SKM-1 (cell line): ENCODE data around the gene IL1RN.

Source experiments
- DNase-seq: peaks from one replicate; lab custom pipeline; 2025; ENCODE audit not compliant: unreplicated experiment; lab: John Stamatoyannopoulos, UW

The IL1RN gene

DNA sequence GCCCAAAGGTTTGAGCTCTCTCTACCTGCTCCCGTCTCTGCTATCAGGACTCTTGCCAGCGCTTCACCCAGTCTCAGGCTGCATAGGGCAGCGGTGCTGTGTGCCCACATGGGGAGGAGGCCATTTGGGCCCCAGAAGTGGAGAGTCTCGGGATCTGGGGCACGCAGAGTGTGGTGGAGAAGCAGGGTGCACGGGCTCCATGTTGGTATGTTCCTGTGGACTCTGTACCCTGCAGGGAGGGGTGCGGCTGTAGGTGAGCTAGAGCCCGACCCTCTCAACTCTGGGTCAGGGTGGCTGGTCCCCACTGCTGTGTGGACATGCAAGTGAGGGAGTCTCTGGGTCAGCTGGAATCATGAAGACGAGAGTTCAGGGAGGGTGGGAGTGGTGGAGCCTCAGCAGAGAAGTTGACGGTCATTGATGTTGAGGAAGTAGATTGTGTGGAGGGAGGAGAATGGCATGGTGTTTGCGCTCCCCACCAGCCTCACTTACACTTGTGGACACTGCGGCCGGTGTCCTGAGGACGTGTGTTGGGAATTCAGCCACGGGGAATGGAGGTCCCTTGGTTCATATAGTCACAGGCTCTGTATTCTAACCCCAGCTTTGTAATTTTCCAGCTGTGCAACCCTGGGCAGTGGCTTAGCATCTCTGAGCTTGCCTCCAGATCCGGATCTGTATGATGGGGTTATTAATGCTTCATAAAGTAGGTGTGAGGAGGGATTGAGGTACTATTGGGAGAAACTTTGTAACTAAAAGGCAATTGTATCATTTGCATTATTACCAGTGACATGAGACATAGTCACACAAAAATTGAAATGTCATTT lies 45.5 kb downstream of the IL1RN start:
- DNase-seq: no peak

DNA sequence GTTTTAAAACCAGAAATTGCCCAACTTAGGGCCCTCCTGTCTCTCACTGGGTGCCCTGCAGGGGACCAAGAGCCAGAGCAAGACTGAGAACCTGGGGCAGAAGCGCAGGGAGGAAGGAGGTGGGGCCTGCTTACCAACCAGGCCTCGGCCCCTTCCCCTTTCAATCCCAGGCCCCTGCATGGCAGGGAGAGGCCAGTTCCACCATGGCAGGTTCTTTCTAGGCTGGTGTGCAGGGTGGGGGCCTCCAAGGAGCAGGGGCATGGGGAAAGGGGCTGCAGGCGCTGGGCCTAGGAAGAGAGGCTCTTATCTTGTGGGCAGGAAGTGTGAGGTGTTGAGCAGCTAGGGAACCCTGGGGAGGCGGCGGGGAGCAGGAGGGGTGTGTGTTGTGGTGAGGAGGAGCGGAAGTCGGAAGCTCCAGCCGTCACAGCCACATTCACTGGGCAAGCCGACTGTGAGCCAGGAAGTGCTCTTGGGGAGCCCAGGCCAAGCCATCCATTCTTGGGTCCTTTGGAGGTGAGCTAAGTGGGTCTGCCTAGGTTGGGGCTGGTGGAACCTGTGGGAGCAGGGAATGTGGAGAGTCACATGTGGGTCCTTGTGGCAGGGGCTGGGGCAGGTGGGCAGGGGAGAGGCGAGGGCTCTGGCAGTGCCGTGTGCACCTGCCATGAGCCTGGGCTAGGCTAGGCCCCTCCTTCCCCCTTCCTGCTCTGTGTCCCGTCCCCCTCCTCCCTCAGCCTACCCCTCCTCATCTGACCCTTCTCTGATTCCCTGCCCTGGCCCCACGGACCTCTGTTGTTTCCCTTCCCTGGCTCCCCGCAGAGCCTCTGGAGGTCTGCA lies 46.4 kb downstream of the IL1RN start, which contains the start of gene PSD4:
Gene PSD4, plus strand, starts transcription at position 430 of the 834 bp plus-strand sequence. CDS start 8,486 bp downstream, outside the sequence.
- peak; percentile 85 for DNase-seq

DNA sequence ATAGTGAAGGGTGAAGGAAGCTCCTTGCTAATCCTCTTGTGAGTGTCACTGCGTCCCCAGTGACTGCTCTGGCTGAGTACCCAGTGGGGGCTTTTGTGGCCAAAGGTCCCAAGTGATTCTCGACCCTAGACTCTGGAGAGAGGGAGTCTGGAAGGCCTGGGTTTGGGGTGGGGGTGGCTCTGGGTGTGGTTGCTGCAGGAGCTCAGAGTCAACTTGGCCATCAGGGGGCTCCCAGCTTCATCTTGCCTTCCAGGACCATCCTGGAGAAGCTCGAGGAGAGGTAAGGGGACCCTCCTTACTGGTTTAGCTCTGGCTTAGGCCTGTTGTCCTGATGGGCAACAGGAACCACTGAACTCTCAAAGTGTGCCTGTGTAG lies 47.0 kb downstream of the IL1RN start:
- DNase-seq: no peak

DNA sequence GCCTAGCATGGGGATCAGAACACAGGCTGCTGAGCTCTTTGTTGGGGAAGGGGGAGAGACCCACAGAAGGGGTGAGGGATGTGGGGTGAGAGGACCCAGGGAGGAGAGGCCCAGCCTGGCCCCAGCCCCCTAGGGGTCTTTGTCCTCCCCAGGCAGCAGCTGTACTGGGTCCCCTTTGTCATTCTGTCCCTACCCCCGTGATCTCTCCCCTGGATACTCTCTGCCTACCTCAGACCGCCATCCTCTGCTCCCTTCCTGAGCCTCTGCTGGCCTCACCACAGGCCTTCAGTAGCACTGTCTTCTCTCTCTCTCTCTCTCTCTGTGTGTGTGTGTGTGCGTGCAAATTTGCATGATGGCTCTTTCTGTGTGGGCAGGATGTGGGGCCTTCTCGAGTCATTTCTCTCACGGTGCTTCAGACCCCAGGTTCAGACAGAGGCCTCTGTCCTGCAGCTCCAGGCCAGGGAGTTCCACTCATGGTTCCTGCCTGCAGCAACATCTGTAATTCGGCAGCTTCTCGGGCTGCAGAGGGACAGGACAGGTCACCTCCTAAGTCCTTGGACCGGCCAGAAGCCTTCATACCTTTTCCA lies 47.7 kb downstream of the IL1RN start:
- DNase-seq: no peak

DNA sequence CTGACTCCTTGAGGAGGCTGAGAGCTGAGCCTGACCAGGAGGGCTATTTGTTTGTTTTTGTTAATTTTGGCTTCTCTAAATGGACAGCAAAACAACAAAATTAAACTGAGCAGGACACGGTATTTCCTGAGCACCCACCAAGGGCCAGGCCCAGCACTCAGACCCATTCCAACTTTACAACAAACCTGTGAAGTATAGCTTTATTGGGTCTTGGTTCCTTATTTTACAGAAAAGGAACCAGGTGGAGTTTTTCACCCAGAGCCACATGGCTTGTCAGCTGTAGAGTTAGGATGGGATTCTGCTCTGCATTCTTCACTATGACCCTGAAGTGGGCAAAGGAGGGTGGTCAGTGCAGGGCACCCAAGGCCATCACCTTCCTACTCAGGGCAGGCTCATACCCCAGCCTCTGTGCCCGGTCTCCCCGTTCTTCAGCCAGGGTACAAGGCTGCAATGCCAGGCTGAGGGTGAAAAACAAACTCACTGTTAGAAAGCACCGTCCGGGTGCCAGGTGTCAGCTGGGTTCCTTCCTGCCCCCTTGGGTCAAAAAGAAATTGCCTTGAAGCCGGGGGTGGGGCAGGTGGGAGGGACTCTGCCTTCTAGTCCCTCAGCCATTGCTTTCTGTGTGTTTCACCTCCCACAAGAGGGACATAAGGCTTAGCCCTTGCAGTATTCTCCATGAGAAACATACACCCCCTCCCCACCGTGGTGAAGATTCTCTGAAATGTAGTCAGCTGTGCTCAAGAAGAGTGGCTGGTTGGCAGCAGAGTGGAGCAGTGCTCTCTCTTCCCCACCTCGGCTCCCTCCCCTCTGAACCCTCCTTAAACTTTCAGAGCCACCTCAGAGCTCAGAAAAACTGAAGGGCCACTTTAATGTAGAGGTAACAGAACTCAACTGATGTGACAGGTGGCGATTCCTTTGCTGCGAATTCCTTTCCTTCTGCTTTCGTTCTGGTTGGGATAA lies 48.6 kb downstream of the IL1RN start:
- no peak for DNase-seq

DNA sequence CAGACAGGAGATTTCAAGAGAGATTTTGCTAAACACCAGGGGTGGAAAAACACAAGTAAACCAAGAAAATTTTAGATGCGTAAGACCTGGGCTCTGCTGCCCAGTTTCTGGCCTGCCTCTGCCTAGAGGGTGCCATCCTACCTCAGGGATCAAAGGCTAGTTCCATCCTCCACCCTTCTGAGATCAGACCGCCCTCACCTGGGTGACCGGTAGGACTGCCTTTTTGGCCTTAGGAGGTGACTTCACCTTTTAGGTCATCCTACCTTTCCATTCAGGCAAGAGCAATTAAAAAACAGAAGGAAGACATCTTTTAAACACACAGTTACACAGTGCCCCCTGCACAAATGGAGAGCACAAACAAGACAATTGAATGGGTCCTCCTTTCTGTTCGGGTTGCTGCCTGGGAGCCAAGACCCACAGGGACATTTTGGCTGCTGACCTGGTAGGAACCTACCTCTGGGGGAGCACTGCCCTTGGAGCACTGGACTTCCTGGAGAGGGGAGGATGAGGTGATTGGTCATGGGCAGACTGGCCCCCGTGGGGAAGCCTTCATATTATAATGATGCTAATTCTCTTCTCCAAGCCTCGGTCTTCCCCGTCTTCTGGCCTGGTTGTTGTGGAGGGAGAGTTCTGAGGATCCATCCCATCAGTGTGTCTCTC lies 49.4 kb downstream of the IL1RN start:
- DNase-seq: no peak

DNA sequence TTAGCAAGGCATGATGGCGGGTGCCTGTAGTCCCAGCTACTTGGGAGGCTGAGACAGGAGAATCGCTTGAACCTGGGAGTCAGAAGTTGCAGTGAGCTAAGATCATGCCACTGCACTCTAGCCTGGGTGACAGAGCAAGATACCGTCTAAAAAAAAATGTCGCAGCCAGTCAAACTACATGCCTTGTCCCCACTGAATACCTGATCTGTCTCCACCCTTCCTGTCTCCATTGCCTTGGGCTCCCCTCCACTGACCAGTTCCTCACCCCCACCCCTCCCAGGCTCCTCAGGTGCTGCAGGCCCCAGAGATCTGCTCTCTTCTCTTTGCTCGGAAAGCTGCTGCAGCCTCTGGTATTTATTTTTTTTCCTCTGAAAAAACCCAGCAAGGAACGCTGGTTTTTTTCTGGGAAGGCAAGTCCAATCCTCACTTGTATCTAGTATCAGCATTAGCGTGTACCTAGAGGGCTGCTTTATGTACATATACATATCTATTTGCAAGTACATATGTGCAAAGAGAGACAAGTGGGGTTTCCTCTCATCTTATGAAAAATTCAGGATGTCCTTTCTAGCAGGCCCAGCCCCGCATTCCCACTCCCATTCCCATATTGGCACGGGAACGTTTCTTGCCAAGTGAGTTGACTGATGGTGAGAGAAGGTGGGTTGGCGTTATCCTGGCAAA lies 50.8 kb downstream of the IL1RN start:
- no peak for DNase-seq

DNA sequence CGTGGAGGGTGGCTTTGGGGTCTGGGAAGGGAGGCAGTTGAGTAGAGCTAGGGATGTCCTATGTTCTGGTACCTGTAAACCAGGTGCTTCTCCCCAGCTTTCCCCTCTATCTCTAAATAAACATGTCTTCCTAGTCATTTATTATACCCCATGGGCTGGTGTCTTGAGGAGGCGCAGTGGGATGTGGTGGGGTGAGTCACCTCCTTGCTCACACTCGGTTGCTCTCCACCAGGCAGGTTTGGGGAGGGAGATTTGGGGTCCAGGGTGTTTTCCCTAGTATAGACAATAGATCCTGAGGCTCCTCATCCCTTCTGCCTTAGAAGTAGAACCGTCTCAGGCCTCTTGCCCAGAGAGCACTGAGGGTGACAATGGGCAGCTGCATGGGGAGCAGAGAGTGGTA lies 51.5 kb downstream of the IL1RN start:
- DNase-seq: no peak

DNA sequence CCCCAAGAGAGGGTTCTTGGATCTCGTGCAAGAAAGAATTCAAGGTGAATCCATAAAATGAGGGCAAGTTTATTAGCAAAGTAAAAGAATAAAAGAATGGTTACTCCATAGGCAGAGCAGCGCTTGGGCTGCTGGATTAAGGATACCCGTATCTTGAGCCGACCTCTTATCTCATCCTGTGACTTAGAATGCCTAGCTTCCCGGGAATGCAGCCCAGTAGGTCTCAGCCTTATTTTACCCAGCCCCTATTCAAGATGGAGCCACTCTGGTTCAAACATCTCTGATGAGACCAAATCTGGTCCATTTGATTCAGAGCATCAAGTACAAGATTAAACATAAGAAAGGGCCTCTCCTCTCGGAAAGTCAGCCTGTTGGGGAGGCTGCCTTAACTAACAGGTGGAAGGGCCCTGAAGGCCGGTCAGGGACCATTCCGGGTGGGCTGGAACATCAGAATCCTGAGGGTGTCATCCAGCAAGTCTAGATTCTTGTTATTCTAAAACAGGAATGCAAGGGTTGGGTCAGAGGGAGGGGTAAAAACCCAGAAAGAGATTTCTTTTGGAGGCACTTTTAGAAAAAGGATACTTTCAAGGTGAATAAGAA lies 52.1 kb downstream of the IL1RN start:
- DNase-seq: no peak

DNA sequence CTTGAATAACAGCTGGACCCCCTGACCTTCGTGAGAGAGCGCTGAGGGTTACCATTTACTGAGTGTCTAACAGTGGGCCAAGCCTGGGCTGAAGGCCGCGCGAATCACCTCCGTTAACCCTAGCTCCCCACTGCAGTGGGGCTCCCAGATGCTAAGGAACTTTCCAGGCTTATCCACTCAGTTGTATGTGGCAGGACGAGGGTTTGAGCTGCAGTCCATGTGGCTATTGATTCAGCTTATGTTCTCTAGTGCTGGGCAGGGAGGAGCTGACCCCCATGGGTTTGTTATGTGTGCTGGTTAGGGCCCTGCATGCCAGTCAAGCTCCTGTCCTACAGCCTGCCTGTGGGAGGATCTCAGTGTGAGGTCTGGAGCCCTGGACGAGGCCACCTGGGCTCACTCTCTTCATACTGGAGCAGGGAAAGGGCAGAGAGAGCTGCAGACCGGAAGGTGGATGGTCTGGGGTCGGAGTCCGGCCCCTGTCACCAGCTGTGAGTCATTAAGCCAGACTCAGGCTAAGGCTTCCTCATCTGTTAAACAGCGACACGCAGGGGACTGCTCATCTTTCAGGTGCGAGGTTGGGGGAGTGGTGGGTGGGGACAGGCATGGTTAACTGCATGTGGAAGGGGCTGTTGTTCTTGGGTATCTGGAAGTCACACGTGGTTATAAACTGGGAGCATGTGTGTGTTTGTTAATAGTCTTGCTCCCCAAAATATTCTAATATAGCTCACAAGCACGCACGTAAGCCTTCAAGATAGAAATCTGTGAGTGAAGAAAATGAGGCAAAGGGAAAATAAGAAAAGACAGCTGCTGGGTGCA lies 52.9 kb downstream of the IL1RN start:
- DNase-seq: no peak

DNA sequence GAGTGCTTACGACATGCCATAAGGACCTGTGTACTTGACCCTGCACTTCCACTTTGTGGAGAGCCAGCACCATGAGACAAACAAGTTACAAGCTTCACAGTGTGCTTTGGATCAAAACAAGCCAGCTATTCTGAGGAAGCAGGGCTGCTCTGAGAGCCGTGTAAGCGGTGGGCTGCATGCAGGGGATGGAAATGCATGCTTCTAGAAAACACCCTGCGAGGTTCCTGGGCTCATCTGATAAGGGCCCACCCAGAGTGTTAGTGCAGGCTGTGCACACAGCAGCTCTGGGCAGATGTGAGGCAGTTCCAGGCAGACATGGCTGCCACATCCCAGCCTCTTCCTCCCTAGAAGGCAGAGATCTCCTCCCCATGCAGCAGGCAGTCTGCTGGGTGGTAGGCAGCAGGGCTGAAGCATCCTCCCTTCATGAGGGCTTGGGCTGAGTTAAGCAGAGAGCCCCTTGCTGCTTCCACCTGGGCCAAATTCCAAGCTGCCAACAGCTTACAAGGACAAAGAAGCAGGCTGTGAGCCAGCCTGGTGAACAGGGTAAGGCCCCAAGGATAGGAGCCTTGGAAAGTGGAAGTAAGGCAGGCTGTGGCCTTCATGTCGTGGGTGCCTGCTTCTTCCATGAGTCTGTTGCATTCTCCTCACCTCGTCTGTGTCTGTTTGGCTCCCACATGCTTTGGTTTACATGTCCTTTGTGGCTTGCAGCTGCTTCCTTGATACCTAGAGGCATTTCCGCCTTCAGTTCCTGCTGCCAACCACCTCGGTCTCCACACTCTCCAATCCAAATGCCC lies 54.1 kb downstream of the IL1RN start:
- no peak for DNase-seq

DNA sequence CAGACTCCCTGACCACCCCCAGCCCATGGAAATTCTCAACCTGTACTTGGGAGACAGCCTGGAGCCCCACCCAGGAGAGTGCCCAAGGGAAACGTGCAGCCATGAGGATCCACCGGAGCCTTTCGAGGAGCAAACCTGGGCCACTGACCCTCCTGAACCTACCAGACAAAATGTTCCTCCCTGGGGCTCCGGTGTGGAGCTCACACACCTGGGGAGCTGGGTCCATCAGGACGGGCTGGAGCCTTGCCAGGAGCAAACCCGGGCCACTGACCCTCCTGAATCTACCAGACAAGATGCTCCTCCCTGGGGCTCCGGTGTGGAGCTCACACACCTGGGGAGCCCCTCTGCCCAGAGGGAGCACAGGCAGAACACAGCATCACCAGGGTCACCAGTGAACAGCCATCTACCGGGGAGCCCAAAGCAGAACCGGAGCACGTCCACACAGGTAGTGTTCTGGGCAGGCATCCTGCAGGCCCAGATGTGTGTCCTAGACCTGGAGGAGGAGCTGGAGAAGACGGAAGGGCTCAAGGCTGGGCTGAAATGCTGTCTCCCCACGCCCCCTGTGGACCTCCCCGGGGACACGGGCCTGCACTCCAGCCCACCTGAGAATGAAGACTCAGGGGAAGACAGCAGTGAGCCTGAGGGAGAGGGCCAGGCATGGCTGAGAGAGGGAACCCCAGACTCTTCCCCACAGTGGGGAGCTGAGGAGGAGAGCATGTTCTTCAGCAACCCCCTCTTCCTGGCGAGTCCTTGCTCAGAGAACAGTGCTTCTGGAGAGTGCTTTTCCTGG lies 55.3 kb downstream of the IL1RN start:
- DNase-seq: no peak

DNA sequence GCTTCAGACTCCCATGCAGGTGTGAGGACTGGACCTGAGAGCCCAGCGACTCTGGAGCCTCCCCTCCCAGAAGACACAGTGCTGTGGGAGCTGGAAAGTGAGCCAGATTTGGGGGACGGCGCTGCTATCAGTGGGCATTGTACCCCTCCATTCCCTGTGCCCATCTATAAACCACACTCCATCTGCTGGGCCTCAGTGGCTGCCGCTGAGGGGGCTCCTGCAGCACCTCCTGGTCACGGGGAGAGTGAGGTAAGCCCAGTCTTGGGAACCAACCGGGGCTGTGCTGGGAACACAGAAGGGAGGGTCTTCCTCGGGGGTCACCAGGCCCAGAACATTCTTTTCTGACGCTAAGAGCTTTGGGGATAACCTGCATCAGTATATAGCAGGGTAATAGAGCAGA lies 55.9 kb downstream of the IL1RN start:
- DNase-seq: no peak
